CD4-positive, alpha-beta T cell treated with Interleukin-4 for 1 hour (primary cell): ENCODE measurements around the gene SZT2.

Source experiments
- DNase-seq, 2 donors: peaks; one replicate each; pipeline ENCODE4 v3.0.0-alpha.2; 2020 to 2022

Gene SZT2

GRCh38 chr1:43426221-43426620 lies 36.5 kb downstream of the SZT2 start:
- DNase-seq = no peak

- DNase-seq = no peak
These were observed 37.8 kb downstream of the SZT2 start for GRCh38 chr1:43427524-43427923.

- DNase-seq = no peak
These were observed 38.2 kb downstream of the SZT2 start for GRCh38 chr1:43427941-43428340.

GRCh38 chr1:43430831-43431230 lies 41.1 kb downstream of the SZT2 start:
- DNase-seq = no peak

GRCh38 chr1:43431676-43432075 lies 42.0 kb downstream of the SZT2 start:
- no peak for DNase-seq

- DNase-seq = no peak
These were observed 42.6 kb downstream of the SZT2 start for GRCh38 chr1:43432171-43432860.

GRCh38 chr1:43432907-43433306 lies 43.2 kb downstream of the SZT2 start:
- DNase-seq = no peak

GRCh38 chr1:43434256-43434655 lies 44.6 kb downstream of the SZT2 start:
- DNase-seq = no peak

- no peak for DNase-seq
These were observed 45.7 kb downstream of the SZT2 start for GRCh38 chr1:43435146-43436145.

- DNase-seq = no peak
These were observed 46.7 kb downstream of the SZT2 start for GRCh38 chr1:43436371-43436770.

GRCh38 chr1:43437031-43437973 lies 47.6 kb downstream of the SZT2 start:
- no peak for DNase-seq

GRCh38 chr1:43438006-43438405 lies 48.3 kb downstream of the SZT2 start:
- no peak for DNase-seq

- no peak for DNase-seq
These were observed 48.9 kb downstream of the SZT2 start for GRCh38 chr1:43438576-43438952.

- no peak for DNase-seq
These were observed 49.4 kb downstream of the SZT2 start for GRCh38 chr1:43438953-43439581.

- no peak for DNase-seq
These were observed 50.1 kb downstream of the SZT2 start for GRCh38 chr1:43439781-43440180.

GRCh38 chr1:43440358-43440757 lies 50.7 kb downstream of the SZT2 start:
- DNase-seq = peak in 1 of 2 donors; percentile 5

- DNase-seq = no peak
These were observed 51.6 kb downstream of the SZT2 start for GRCh38 chr1:43441166-43441893.

GRCh38 chr1:43441894-43442637 lies 52.4 kb downstream of the SZT2 start:
- no peak for DNase-seq

GRCh38 chr1:43442756-43443155 lies 53.1 kb downstream of the SZT2 start:
- no peak for DNase-seq

- peak in 1 of 2 donors; percentile 5 for DNase-seq
These were observed 53.7 kb downstream of the SZT2 start for GRCh38 chr1:43443197-43443946.
